GM21447 (cell line): ENCODE results near the gene ZNF599.
A peak's percentile ranks its signal among the peaks of the same experiment; 100 is the strongest.

Experiments used
- ATAC-seq: cut with Tn5 transposase; IDR thresholded peaks from one replicate; pipeline ENCODE4 v1.9.1; 2021; ENCODE audit not compliant: unreplicated experiment

The ZNF599 gene

GRCh38 chr19:34744896-34745690, 27.9 kb downstream of the ZNF599 start:
- ATAC-seq: no peak

DNA sequence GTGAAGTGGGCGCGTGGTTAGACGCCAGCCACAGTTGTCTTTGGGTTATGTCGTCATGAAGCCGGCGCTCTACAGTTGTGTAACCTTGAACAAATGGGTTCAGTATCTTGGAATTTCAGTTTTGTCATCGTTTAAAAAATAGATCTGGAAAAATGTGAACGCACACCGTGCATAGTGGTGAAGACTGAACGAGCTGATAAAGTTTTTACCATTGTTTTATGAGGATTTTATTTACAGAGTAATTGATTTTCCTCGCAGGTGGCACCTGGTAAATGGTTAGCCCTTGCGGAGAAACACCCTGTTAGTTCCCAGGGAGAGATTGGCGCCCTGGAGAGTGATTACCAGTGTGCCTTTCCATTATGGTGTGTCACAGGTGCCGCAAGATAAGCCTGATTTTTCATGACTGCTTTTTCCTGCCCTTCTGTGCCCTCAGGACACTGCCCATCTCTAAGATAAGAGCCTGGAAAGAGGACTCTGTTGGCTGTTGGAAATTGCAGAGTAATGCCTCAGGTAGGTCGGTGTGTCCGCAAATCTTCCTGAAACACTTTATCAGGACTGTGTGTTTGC, 38.4 kb downstream of the ZNF599 start:
- ATAC-seq: peak; percentile 32

DNA sequence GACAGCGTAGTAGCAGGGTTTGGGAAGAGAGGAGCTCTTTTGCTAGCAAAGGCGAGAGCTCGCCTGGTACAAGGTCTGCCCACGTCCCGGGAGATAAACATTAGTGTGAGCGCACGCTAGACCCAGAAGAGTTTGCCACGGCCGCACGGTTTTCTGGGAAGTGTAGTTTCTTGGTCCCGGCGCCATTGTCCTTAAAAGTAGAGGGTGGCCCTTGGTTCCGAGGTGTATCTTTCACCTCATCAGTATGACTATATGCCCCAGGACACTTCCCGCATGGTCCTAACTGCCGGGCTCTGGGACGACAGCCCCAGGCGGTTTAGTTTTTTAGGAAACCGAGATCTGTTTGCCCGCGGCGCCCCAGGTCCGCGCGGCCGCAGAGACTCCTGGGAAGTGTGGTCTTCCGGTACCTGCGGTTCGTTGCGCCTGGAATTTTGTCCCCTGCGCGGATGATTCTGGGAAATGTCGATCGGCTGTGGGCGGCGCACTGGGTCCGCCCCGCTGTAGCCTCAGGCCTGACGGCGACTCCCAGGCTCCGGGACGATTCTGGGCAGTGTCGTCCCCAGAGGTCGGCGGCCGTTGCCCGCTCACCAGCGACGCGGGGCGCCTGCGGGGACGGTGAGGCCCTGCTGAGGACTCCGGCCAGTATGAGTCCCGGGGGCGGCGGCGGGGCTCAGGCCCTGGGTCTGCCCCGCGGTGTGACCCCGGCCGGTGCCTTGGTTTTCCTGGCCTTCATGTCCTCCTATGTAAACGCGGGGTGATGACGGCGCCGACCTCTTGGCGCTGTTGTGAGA, 39.1 kb downstream of the ZNF599 start, which contains the start of gene ZNF181:
ZNF181 (plus strand) TSS at position 498 of the 791 bp plus-strand sequence. CDS start 795 bp downstream, outside the sequence.
- ATAC-seq: peak; percentile 75

- peak; percentile 8 for ATAC-seq
These were observed 39.7 kb downstream of the ZNF599 start for GRCh38 chr19:34733266-34733745.

DNA sequence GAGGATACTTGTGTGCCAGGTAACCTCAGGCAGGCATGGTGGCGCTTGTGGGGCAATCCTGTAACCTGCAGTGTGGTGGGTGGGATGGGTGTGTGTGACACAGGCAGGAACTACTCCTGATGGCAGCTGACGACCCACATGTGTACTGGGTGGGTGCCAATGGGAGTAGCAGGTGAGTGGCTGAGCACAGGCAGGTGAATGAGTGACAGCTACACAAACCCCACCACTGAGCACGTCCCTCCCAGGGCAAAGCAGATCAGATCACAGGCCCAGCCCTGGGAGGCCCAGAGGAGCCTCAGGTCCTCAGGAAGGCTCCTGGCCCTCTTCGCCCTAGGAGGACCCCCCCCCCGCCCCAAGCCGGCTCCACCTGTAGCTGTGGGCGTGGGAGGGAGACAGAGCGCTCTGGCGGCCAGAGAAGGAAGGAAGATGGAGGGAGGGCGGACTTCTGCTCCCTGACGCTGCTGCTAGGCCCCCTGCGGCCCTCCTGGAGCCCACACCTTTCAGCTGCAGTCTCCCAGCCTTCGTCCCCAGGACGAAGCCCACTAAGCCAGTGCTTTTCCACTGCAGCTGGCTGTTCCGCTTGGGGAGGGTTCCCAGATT, 40.3 kb downstream of the ZNF599 start:
- ATAC-seq: no peak

DNA sequence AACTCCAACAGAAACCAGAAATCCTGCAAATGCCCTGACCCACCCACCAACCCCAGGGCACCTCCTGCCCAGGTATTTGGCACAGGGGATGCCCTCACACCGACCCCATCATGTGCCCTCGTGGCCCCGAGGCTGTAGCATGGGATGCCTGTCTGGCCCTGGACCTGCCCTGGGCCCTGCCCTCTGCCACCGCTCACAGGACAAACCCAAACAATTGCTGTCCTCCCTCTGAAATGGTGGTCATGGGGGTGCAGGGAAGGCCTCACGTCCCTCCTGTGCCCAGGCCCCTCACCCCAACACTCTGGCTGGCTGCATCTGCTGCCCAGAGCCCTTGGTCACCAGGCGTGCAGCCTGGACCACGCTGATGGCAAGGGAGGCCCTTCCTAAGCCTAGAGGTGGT, 41.1 kb downstream of the ZNF599 start:
- no peak for ATAC-seq

DNA sequence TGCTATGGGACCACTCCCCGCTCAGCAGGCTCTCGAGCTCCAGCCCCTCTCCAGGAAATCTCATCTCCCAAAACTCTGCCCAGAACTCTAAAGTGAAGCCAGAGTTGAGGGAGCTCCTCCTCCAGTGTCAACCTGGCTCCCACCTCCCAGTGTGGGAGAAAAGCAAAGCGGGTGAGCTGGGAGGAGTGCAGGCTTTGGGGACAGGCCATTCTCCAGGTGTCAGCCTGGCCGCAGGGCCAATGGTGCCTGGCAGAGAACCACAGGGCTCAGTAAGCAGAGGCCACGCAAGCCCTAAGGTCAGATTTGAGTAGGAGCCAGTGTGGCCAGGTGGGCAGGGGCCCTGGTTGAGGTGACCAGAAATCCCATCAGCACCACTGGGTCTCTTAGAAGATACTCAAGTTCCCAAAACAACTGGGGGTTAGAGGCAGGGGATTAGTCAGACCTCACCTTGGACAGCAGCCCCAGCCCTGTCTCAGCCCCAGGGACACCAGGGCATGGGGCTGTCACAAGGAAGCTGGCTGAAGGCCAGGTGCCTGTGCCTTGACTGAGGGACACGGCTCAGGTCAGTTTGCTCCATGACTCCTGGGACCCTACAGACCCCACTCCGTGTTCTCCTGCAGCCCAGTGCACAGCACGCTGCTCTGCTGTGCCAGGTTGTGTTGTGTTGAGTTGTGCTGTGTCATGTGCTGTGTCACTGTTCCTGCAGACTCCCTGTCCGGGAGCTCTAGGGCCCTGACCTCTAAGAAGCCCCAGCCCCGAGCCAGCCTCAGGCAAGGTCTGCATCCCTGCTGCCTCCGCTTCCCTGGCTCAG, 41.8 kb downstream of the ZNF599 start:
- ATAC-seq: no peak

GRCh38 chr19:34725400-34725799, 47.6 kb downstream of the ZNF599 start:
- ATAC-seq: no peak

DNA sequence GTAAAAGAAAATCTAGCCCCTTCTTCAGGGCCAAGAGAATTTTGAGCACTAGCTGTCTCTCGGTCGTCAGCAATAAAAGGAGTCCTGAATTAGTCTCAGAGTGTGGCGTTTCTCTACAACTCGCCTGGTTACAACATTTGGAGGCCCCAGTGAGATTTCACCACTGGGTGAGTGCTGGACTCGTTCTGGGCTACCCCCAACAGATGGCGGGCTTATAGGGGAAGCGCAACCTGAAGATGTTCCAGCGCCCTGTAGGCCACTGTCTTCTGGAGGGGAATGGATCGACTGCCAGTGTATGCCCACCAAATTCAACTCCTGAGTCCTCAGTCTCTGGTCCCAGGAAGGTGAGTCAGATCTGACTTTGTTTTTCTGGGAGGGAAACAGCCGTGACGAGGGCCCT, 50.7 kb downstream of the ZNF599 start:
- ATAC-seq: no peak

- ATAC-seq: no peak
These were observed 57.7 kb downstream of the ZNF599 start for GRCh38 chr19:34715357-34715756.

GRCh38 chr19:34713262-34713637, 59.8 kb downstream of the ZNF599 start:
- ATAC-seq: no peak

- ATAC-seq: no peak
These were observed 60.4 kb downstream of the ZNF599 start for GRCh38 chr19:34712395-34713261.

GRCh38 chr19:34711890-34712289, 61.1 kb downstream of the ZNF599 start:
- no peak for ATAC-seq
